HEK293 (cell line): Measurements from ENCODE around the gene CHCHD1.

ENCODE experiments used
- CTCF ChIA-PET: fragments of 350-600 bp; formaldehyde crosslinking; extraction: SDS; loops from one replicate; lab custom pipeline; 2021; ENCODE audit warnings: antibody characterized with exemption; lab: Yijun Ruan, JAX
- POLR2A ChIA-PET: fragments of 300-600 bp; formaldehyde crosslinking; extraction: SDS; loops from one replicate; lab custom pipeline; 2020; ENCODE audit warnings: antibody characterized with exemption, inconsistent platforms; lab: Yijun Ruan, JAX
- H3K27ac ChIP-seq: fragments of 200-500 bp; sonication (Bioruptor generic); 2 replicates; pipeline ENCODE4 v1.5.1; 2014; ENCODE audit warnings: low read depth, low read length, control low read depth, inconsistent platforms; ENCODE audit errors: extremely low read depth
- H3K36me3 ChIP-seq, 2 experiments: fragments of 200-500 bp in 1 of 2; sonication (Bioruptor generic) in 1 of 2; 1 replicate in 1 of 2; 2 replicates in 1 of 2; pipeline ENCODE4 v1.5.1; 2014 to 2017; ENCODE audit warnings: inconsistent platforms in 2 of 2, low read length in 2 of 2; ENCODE audit not compliant: control insufficient read depth in 2 of 2, insufficient read depth in 1 of 2
- H3K4me1 ChIP-seq: fragments of 200-500 bp; sonication (Bioruptor generic); 2 replicates; pipeline ENCODE4 v1.5.1; 2014; ENCODE audit warnings: mild to moderate bottlenecking, low read length, inconsistent platforms; ENCODE audit not compliant: control insufficient read depth, insufficient read depth
- H3K4me3 ChIP-seq: 2 replicates; pipeline ENCODE4 v1.5.1; 2011; ENCODE audit warnings: low read depth, mild to moderate bottlenecking, control low read depth, low read length, moderate library complexity
- H3K9me3 ChIP-seq: fragments of 200-500 bp; sonication (Bioruptor generic); 2 replicates; pipeline ENCODE4 v1.5.1; 2014; ENCODE audit warnings: low read depth, low read length, inconsistent platforms; ENCODE audit not compliant: control insufficient read depth, insufficient read depth
- CTCF ChIP-seq: fragments of 450-650 bp; formaldehyde crosslinking; IDR thresholded peaks from 2 replicates; pipeline ENCODE4 v1.5.1; 2016; ENCODE audit warnings: missing biosample characterization, missing genetic modification characterization
- EGR2 ChIP-seq: fragments of 450-650 bp; formaldehyde crosslinking; IDR thresholded peaks from 2 replicates; pipeline ENCODE4 v1.5.1; 2016; ENCODE audit warnings: low read depth, missing biosample characterization, missing genetic modification characterization
- GLIS2 ChIP-seq: fragments of 450-650 bp; formaldehyde crosslinking; IDR thresholded peaks from 2 replicates; pipeline ENCODE4 v1.5.1; 2016; ENCODE audit warnings: missing biosample characterization, missing genetic modification characterization
- KLF17 ChIP-seq: fragments of 450-650 bp; formaldehyde crosslinking; IDR thresholded peaks from 2 replicates; pipeline ENCODE4 v1.5.1; 2016; ENCODE audit warnings: missing biosample characterization, missing genetic modification characterization
- KLF9 ChIP-seq: fragments of 450-650 bp; formaldehyde crosslinking; IDR thresholded peaks from 2 replicates; pipeline ENCODE4 v1.5.1; 2016; ENCODE audit warnings: missing biosample characterization, missing genetic modification characterization, low read depth
- REPIN1 ChIP-seq: fragments of 450-650 bp; formaldehyde crosslinking; IDR thresholded peaks from 2 replicates; pipeline ENCODE4 v1.5.1; 2017; ENCODE audit warnings: missing biosample characterization, missing genetic modification characterization, low read depth
- REST ChIP-seq: fragments of 450-650 bp; formaldehyde crosslinking; IDR thresholded peaks from 2 replicates; pipeline ENCODE4 v1.5.1; 2016; ENCODE audit warnings: missing biosample characterization, missing genetic modification characterization
- SCRT1 ChIP-seq: fragments of 450-650 bp; formaldehyde crosslinking; IDR thresholded peaks from 2 replicates; pipeline ENCODE4 v1.5.1; 2016; ENCODE audit warnings: missing biosample characterization, missing genetic modification characterization, borderline replicate concordance
- SCRT2 ChIP-seq: fragments of 450-650 bp; formaldehyde crosslinking; IDR thresholded peaks from 2 replicates; pipeline ENCODE4 v1.5.1; 2016; ENCODE audit warnings: missing biosample characterization, missing genetic modification characterization
- SP3 ChIP-seq: fragments of 450-650 bp; formaldehyde crosslinking; IDR thresholded peaks from 2 replicates; pipeline ENCODE4 v1.5.1; 2016; ENCODE audit warnings: missing biosample characterization, missing genetic modification characterization
- ZBTB10 ChIP-seq: fragments of 450-650 bp; formaldehyde crosslinking; IDR thresholded peaks from 2 replicates; pipeline ENCODE4 v1.5.1; 2016; ENCODE audit warnings: missing biosample characterization, missing genetic modification characterization
- ZFHX2 ChIP-seq: fragments of 450-650 bp; formaldehyde crosslinking; conservative IDR thresholded peaks from 2 replicates; pipeline ENCODE4 v1.5.1; 2016; ENCODE audit warnings: missing biosample characterization, missing genetic modification characterization
- ZIC2 ChIP-seq: fragments of 450-650 bp; formaldehyde crosslinking; IDR thresholded peaks from 2 replicates; pipeline ENCODE4 v1.5.1; 2016; ENCODE audit warnings: missing biosample characterization, missing genetic modification characterization
- ZNF10 ChIP-seq: fragments of 450-650 bp; formaldehyde crosslinking; IDR thresholded peaks from 2 replicates; pipeline ENCODE4 v1.5.1; 2017; ENCODE audit warnings: missing biosample characterization, missing genetic modification characterization
- ZNF248 ChIP-seq: fragments of 450-650 bp; formaldehyde crosslinking; IDR thresholded peaks from 2 replicates; pipeline ENCODE4 v1.5.1; 2017; ENCODE audit warnings: missing biosample characterization, missing genetic modification characterization
- ZNF366 ChIP-seq: fragments of 450-650 bp; formaldehyde crosslinking; conservative IDR thresholded peaks from 2 replicates; pipeline ENCODE4 v1.5.1; 2016; ENCODE audit warnings: missing biosample characterization, missing genetic modification characterization
- ZNF398 ChIP-seq: fragments of 450-650 bp; formaldehyde crosslinking; IDR thresholded peaks from 2 replicates; pipeline ENCODE4 v1.5.1; 2017; ENCODE audit warnings: missing biosample characterization, missing genetic modification characterization
- ZNF555 ChIP-seq: fragments of 450-650 bp; formaldehyde crosslinking; conservative IDR thresholded peaks from 2 replicates; pipeline ENCODE4 v1.5.1; 2017; ENCODE audit warnings: missing biosample characterization, mild to moderate bottlenecking, missing genetic modification characterization, inconsistent platforms
- ZNF623 ChIP-seq: fragments of 450-650 bp; formaldehyde crosslinking; IDR thresholded peaks from 2 replicates; pipeline ENCODE4 v1.5.1; 2016; ENCODE audit warnings: missing biosample characterization, missing genetic modification characterization
- ZNF626 ChIP-seq: fragments of 450-650 bp; sonication (Bioruptor Pico); formaldehyde crosslinking; IDR thresholded peaks from 2 replicates; pipeline ENCODE4 v1.5.1; 2018; ENCODE audit warnings: missing biosample characterization, missing genetic modification characterization, inconsistent platforms
- ZNF654 ChIP-seq: fragments of 450-650 bp; formaldehyde crosslinking; IDR thresholded peaks from 2 replicates; pipeline ENCODE4 v1.5.1; 2016; ENCODE audit warnings: low read depth, missing biosample characterization, missing genetic modification characterization
- ZNF670 ChIP-seq: fragments of 450-650 bp; formaldehyde crosslinking; IDR thresholded peaks from 2 replicates; pipeline ENCODE4 v1.5.1; 2016; ENCODE audit warnings: missing biosample characterization, missing genetic modification characterization, low read depth
- ZNF677 ChIP-seq: fragments of 450-650 bp; IDR thresholded peaks from 2 replicates; pipeline ENCODE4 v1.5.0; 2018; ENCODE audit warnings: missing biosample characterization, mild to moderate bottlenecking, missing genetic modification characterization, moderate library complexity
- ZNF830 ChIP-seq: fragments of 450-650 bp; IDR thresholded peaks from 2 replicates; pipeline ENCODE4 v1.5.0; 2018; ENCODE audit warnings: missing biosample characterization, missing genetic modification characterization, low read depth, mild to moderate bottlenecking, moderate library complexity
- ZSCAN4 ChIP-seq: fragments of 450-650 bp; formaldehyde crosslinking; IDR thresholded peaks from 2 replicates; pipeline ENCODE4 v1.5.1; 2017; ENCODE audit warnings: missing biosample characterization, missing genetic modification characterization

The CHCHD1 gene

GRCh38 chr10:73785721-73786511 is 4.1 kb downstream of the CHCHD1 start:
- H3K36me3 ChIP-seq, result peaks cover 0 to 38% of the 10 kb centered on the region in 2 experiments; a peak in 2 of 3 replicates
- peak overlapping the region; percentile 93 for H3K4me3 ChIP-seq
- H3K27ac ChIP-seq, result peak overlapping the region; percentile 74
- peaks cover 8% of the 10 kb centered on the region; the same call in 1 of the 2 replicates for H3K4me1 ChIP-seq
- POLR2A ChIA-PET, result interaction anchor here (0.6 to 2.1 kb wide), 11 partner anchors 9 to 393 kb away, joined by 3 to 18 read pairs (median 4); a partner anchor contains a TSS
- no peaks in the 10 kb centered on the region for H3K9me3 ChIP-seq
- CTCF ChIA-PET, result no interaction called here
- TF ChIP-seq ZNF626 (tag by site-specific recombination) (no peak), ZNF670 (tag by site-specific recombination) (no peak), KLF17 (tag by site-specific recombination) (0 out of 2 replicates have a peak, but pooled peaks have one; percentile 7), ZBTB10 (tag by site-specific recombination) (no peak), ZIC2 (tag by site-specific recombination) (peak; percentile 56), GLIS2 (tag by site-specific recombination) (peak; percentile 90), ZNF654 (tag by site-specific recombination) (no peak), SCRT2 (tag by site-specific recombination) (peak; percentile 89; the same call in 1 of the 2 replicates), REST (tag by site-specific recombination) (peak; percentile 100), KLF9 (tag by site-specific recombination) (peak; percentile 77), ZNF366 (tag by site-specific recombination) (no peak), ZNF398 (tag by site-specific recombination) (peak; percentile 94), REPIN1 (no peak), SP3 (peak; percentile 18; the same call in 1 of the 2 replicates), EGR2 (tag by site-specific recombination) (peak; percentile 60; the same call in 1 of the 2 replicates), ZNF248 (tag by site-specific recombination) (no peak), ZNF677 (tag by site-specific recombination) (0 out of 2 replicates have a peak, but pooled peaks have one; percentile 11), ZFHX2 (tag by site-specific recombination) (peak; percentile 73), ZNF10 (no peak), ZSCAN4 (tag by site-specific recombination) (peak; percentile 77), ZNF830 (tag by site-specific recombination) (no peak), SCRT1 (tag by site-specific recombination) (peak; percentile 69), ZNF623 (tag by site-specific recombination) (no peak), ZNF555 (no peak), CTCF (tag by site-specific recombination) (0 out of 2 replicates have a peak, but pooled peaks have one; percentile 7)
